Measurements from ENCODE around the gene ICA1L.

The ICA1L gene

GRCh38 chr2:202723746-202724145 is 147.8 kb downstream of the ICA1L start:
- no peak for DNase-seq
